ENCODE data around the gene MCRIP1. TPM values are rescaled to one million over a fixed set of nuclear protein-coding genes. Genes with fewer than 3 reads are reported as not detected.

Gene MCRIP1
- total and polyA plus RNA-seq, 2 donors, result 43.8 to 190 TPM

- H3K4me1 ChIP-seq (ENCODE audit: insufficient read depth), result no peaks in the 10 kb centered on the region
- no peak for DNase-seq (ENCODE audit: extremely low spot score)
- H3K36me3 ChIP-seq (ENCODE audit: insufficient read depth), result no peaks in the 10 kb centered on the region
- no peak overlapping the region for H3K4me3 ChIP-seq (ENCODE audit: low read depth, low read length)
- WGBS, result 89% methylated on average over 15 of the region's 15 CpGs
- H3K27ac ChIP-seq (ENCODE audit: low read depth), result no peak overlapping the region
Observed at GRCh38 chr17:81813371-81813684, 19.8 kb downstream of the MCRIP1 start.

GRCh38 chr17:81812571-81813370 lies 20.3 kb downstream of the MCRIP1 start:
- H3K4me1 ChIP-seq (ENCODE audit: insufficient read depth), result no peaks in the 10 kb centered on the region
- no peaks in the 10 kb centered on the region for H3K36me3 ChIP-seq (ENCODE audit: insufficient read depth)
- no peak overlapping the region for H3K4me3 ChIP-seq (ENCODE audit: low read depth, low read length)
- no peak for DNase-seq (ENCODE audit: extremely low spot score)
- no peak overlapping the region for H3K27ac ChIP-seq (ENCODE audit: low read depth)
- 83% methylated on average over 45 of the region's 45 CpGs for WGBS

GRCh38 chr17:81811705-81812570 lies 21.2 kb downstream of the MCRIP1 start:
- H3K27ac ChIP-seq (ENCODE audit: low read depth), result no peak overlapping the region
- H3K36me3 ChIP-seq (ENCODE audit: insufficient read depth), result no peaks in the 10 kb centered on the region
- no peak overlapping the region for H3K4me3 ChIP-seq (ENCODE audit: low read depth, low read length)
- H3K4me1 ChIP-seq (ENCODE audit: insufficient read depth), result no peaks in the 10 kb centered on the region
- WGBS, result 72% methylated on average over 24 of the region's 24 CpGs
- no peak for DNase-seq (ENCODE audit: extremely low spot score)

GRCh38 chr17:81810892-81811704 lies 22.0 kb downstream of the MCRIP1 start:
- H3K36me3 ChIP-seq (ENCODE audit: insufficient read depth), result no peaks in the 10 kb centered on the region
- H3K4me1 ChIP-seq (ENCODE audit: insufficient read depth), result no peaks in the 10 kb centered on the region
- H3K4me3 ChIP-seq (ENCODE audit: low read depth, low read length), result no peak overlapping the region
- no peak overlapping the region for H3K27ac ChIP-seq (ENCODE audit: low read depth)
- DNase-seq (ENCODE audit: extremely low spot score), result no peak
- WGBS, result 87% methylated on average over 42 of the region's 42 CpGs

GRCh38 chr17:81810476-81810875 lies 22.6 kb downstream of the MCRIP1 start:
- H3K4me3 ChIP-seq (ENCODE audit: low read depth, low read length), result no peak overlapping the region
- H3K36me3 ChIP-seq (ENCODE audit: insufficient read depth), result no peaks in the 10 kb centered on the region
- H3K27ac ChIP-seq (ENCODE audit: low read depth), result no peak overlapping the region
- no peak for DNase-seq (ENCODE audit: extremely low spot score)
- H3K4me1 ChIP-seq (ENCODE audit: insufficient read depth), result no peaks in the 10 kb centered on the region
- 69% methylated on average over 8 of the region's 8 CpGs for WGBS

GRCh38 chr17:81809556-81809998 lies 23.5 kb downstream of the MCRIP1 start:
- 80% methylated on average over 7 of the region's 7 CpGs for WGBS
- no peaks in the 10 kb centered on the region for H3K36me3 ChIP-seq (ENCODE audit: insufficient read depth)
- no peak overlapping the region for H3K27ac ChIP-seq (ENCODE audit: low read depth)
- no peak for DNase-seq (ENCODE audit: extremely low spot score)
- H3K4me1 ChIP-seq (ENCODE audit: insufficient read depth), result peaks cover under 1% of the 10 kb centered on the region
- no peak overlapping the region for H3K4me3 ChIP-seq (ENCODE audit: low read depth, low read length)

GRCh38 chr17:81808778-81809555 lies 24.1 kb downstream of the MCRIP1 start:
- 75% methylated on average over 20 of the region's 20 CpGs for whole genome bisulfite sequencing
- Histone ChIP-seq H3K4me1 (ENCODE audit: insufficient read depth) (peaks cover 3% of the 10 kb centered on the region), H3K4me3 (ENCODE audit: low read depth, low read length) (no peak overlapping the region), H3K36me3 (ENCODE audit: insufficient read depth) (no peaks in the 10 kb centered on the region), H3K27ac (ENCODE audit: low read depth) (no peak overlapping the region)
- no peak for DNase-seq (ENCODE audit: extremely low spot score)

GRCh38 chr17:81807839-81808238 lies 25.3 kb downstream of the MCRIP1 start:
- Histone ChIP-seq H3K4me1 (ENCODE audit: insufficient read depth) (peaks cover 3% of the 10 kb centered on the region), H3K36me3 (ENCODE audit: insufficient read depth) (no peaks in the 10 kb centered on the region), H3K4me3 (ENCODE audit: low read depth, low read length) (no peak overlapping the region), H3K27ac (ENCODE audit: low read depth) (no peak overlapping the region)
- whole genome bisulfite sequencing, result 73% methylated on average over 13 of the region's 13 CpGs
- no peak for DNase-seq (ENCODE audit: extremely low spot score)

GRCh38 chr17:81807210-81807719 lies 25.8 kb downstream of the MCRIP1 start:
- no peak overlapping the region for H3K27ac ChIP-seq (ENCODE audit: low read depth)
- no peak for DNase-seq (ENCODE audit: extremely low spot score)
- H3K4me3 ChIP-seq (ENCODE audit: low read depth, low read length), result no peak overlapping the region
- H3K36me3 ChIP-seq (ENCODE audit: insufficient read depth), result no peaks in the 10 kb centered on the region
- H3K4me1 ChIP-seq (ENCODE audit: insufficient read depth), result peaks cover 3% of the 10 kb centered on the region
- WGBS, result 56% methylated on average over 18 of the region's 18 CpGs

- WGBS, result 21% methylated on average over 23 of the region's 23 CpGs
Observed at GRCh38 chr17:81806461-81807209, 26.5 kb downstream of the MCRIP1 start.

GRCh38 chr17:81805707-81806460 lies 27.2 kb downstream of the MCRIP1 start:
- Histone ChIP-seq H3K36me3 (ENCODE audit: insufficient read depth) (no peaks in the 10 kb centered on the region), H3K4me1 (ENCODE audit: insufficient read depth) (peaks cover 3% of the 10 kb centered on the region), H3K27ac (ENCODE audit: low read depth) (no peak overlapping the region), H3K4me3 (ENCODE audit: low read depth, low read length) (no peak overlapping the region)
- 66% methylated on average over 18 of the region's 18 CpGs for WGBS
- no peak for DNase-seq (ENCODE audit: extremely low spot score)

More at GRCh38 chr17:81806461-81807209, 26.5 kb downstream of the MCRIP1 start:
- H3K4me1 ChIP-seq (ENCODE audit: insufficient read depth), result peaks cover 3% of the 10 kb centered on the region
- no peak overlapping the region for H3K4me3 ChIP-seq (ENCODE audit: low read depth, low read length)
- no peak overlapping the region for H3K27ac ChIP-seq (ENCODE audit: low read depth)
- no peak for DNase-seq (ENCODE audit: extremely low spot score)
- H3K36me3 ChIP-seq (ENCODE audit: insufficient read depth), result no peaks in the 10 kb centered on the region

Measured in urinary bladder (tissue), 4 donors.